ENCODE results near the gene TCERG1. TPM values are rescaled to one million over a fixed set of nuclear protein-coding genes. Genes with fewer than 3 reads are reported as not detected.
"Not testable (repeated sequence)": the region's sequence is repeated elsewhere in the genome, so short reads cannot be mapped to it uniquely, and the experiment has no call there.

The TCERG1 gene
- total RNA-seq, 1 experiment from 2014 or later = 142 TPM

GRCh38 chr5:146548781-146549449 is 101.8 kb downstream of the TCERG1 start:
- Histone ChIP-seq H3K27ac (ENCODE audit: low read depth, low read length, poor library complexity, severe bottlenecking) (no peak overlapping the region), H3K9me3 (ENCODE audit: low read depth, low read length, poor library complexity, severe bottlenecking) (no peaks in the 10 kb centered on the region), H3K36me3 (ENCODE audit: insufficient read depth, low read length, poor library complexity, severe bottlenecking) (no peaks in the 10 kb centered on the region), H3K27me3 (replicated peaks; ENCODE audit: insufficient read depth, low read depth, low read length, poor library complexity) (peaks cover 43% of the 10 kb centered on the region), H3K4me3 (ENCODE audit: low read depth, low read length, poor library complexity, severe bottlenecking) (no peak overlapping the region), H3K4me1 (ENCODE audit: insufficient read depth, low read length, poor library complexity, severe bottlenecking) (no peaks in the 10 kb centered on the region)
- intact Hi-C loops (cut with micrococcal nuclease; ENCODE audit: unreplicated experiment) = no loop called here
- no peak for TF ChIP-seq EZH2 (IDR thresholded peaks at IDR 0.05; ENCODE audit: borderline replicate concordance, low read depth, low read length, poor library complexity, severe bottlenecking)
- TF ChIP-seq CTCF (conservative IDR thresholded peaks at IDR 0.05; ENCODE audit: low read depth, low read length) = no peak
- DNase-seq (ENCODE audit: low spot score) = no peak
- CTCF ChIA-PET = interaction anchor here (0.6 to 1.3 kb wide), 3 partner anchors 10 to 508 kb away, joined by 3 read pairs; no protein-coding TSS in a partner anchor
- BruUV-seq (replicated peaks) = no TSS peak
- POLR2A ChIA-PET (ENCODE audit: low non-redundant PET) = no interaction called here

- ChIA-PET CTCF (interaction anchor here (0.6 to 1.3 kb wide), 3 partner anchors 11 to 508 kb away, joined by 3 read pairs; no protein-coding TSS in a partner anchor), POLR2A (ENCODE audit: low non-redundant PET) (no interaction called here)
- H3K4me1 ChIP-seq (ENCODE audit: insufficient read depth, low read length, poor library complexity, severe bottlenecking) = no peaks in the 10 kb centered on the region
- no peaks in the 10 kb centered on the region for H3K9me3 ChIP-seq (ENCODE audit: low read depth, low read length, poor library complexity, severe bottlenecking)
- no TSS peak for BruUV-seq (replicated peaks)
- DNase-seq (ENCODE audit: low spot score) = no peak
- intact Hi-C loops (cut with micrococcal nuclease; ENCODE audit: unreplicated experiment) = no loop called here
- peaks cover 50% of the 10 kb centered on the region for H3K27me3 ChIP-seq (replicated peaks; ENCODE audit: insufficient read depth, low read depth, low read length, poor library complexity)
- H3K4me3 ChIP-seq (ENCODE audit: low read depth, low read length, poor library complexity, severe bottlenecking) = no peak overlapping the region
- no peak overlapping the region for H3K27ac ChIP-seq (ENCODE audit: low read depth, low read length, poor library complexity, severe bottlenecking)
- TF ChIP-seq EZH2 (IDR thresholded peaks at IDR 0.05; ENCODE audit: borderline replicate concordance, low read depth, low read length, poor library complexity, severe bottlenecking) (no peak), CTCF (conservative IDR thresholded peaks at IDR 0.05; ENCODE audit: low read depth, low read length) (no peak)
- H3K36me3 ChIP-seq (ENCODE audit: insufficient read depth, low read length, poor library complexity, severe bottlenecking) = no peaks in the 10 kb centered on the region
Observed at GRCh38 chr5:146549615-146550014, 102.5 kb downstream of the TCERG1 start.

GRCh38 chr5:146553446-146553845 is 106.3 kb downstream of the TCERG1 start:
- ChIA-PET CTCF (no interaction called here), POLR2A (ENCODE audit: low non-redundant PET) (no interaction called here)
- H3K36me3 ChIP-seq (ENCODE audit: insufficient read depth, low read length, poor library complexity, severe bottlenecking) = no peaks in the 10 kb centered on the region

GRCh38 chr5:146556884-146557283 is 109.8 kb downstream of the TCERG1 start:
- CTCF ChIA-PET; H3K36me3 ChIP-seq (ENCODE audit: insufficient read depth, low read length, poor library complexity, severe bottlenecking); POLR2A ChIA-PET (ENCODE audit: low non-redundant PET); intact Hi-C loops (cut with micrococcal nuclease; ENCODE audit: unreplicated experiment); H3K4me3 ChIP-seq (ENCODE audit: low read depth, low read length, poor library complexity, severe bottlenecking); H3K9me3 ChIP-seq (ENCODE audit: low read depth, low read length, poor library complexity, severe bottlenecking); H3K4me1 ChIP-seq (ENCODE audit: insufficient read depth, low read length, poor library complexity, severe bottlenecking); DNase-seq (ENCODE audit: low spot score); BruUV-seq (replicated peaks); H3K27ac ChIP-seq (ENCODE audit: low read depth, low read length, poor library complexity, severe bottlenecking): not testable (repeated sequence)
- peaks cover 35% of the 10 kb centered on the region for H3K27me3 ChIP-seq (replicated peaks; ENCODE audit: insufficient read depth, low read depth, low read length, poor library complexity)

More at GRCh38 chr5:146553446-146553845, 106.3 kb downstream of the TCERG1 start:
- H3K4me1 ChIP-seq (ENCODE audit: insufficient read depth, low read length, poor library complexity, severe bottlenecking) = no peaks in the 10 kb centered on the region
- intact Hi-C loops (cut with micrococcal nuclease; ENCODE audit: unreplicated experiment) = no loop called here
- no peak overlapping the region for H3K4me3 ChIP-seq (ENCODE audit: low read depth, low read length, poor library complexity, severe bottlenecking)
- no peaks in the 10 kb centered on the region for H3K9me3 ChIP-seq (ENCODE audit: low read depth, low read length, poor library complexity, severe bottlenecking)
- H3K27me3 ChIP-seq (replicated peaks; ENCODE audit: insufficient read depth, low read depth, low read length, poor library complexity) = peaks cover 54% of the 10 kb centered on the region
- H3K27ac ChIP-seq (ENCODE audit: low read depth, low read length, poor library complexity, severe bottlenecking) = no peak overlapping the region
- no TSS peak for BruUV-seq (replicated peaks)
- TF ChIP-seq CTCF (conservative IDR thresholded peaks at IDR 0.05; ENCODE audit: low read depth, low read length) = no peak
- no peak for TF ChIP-seq EZH2 (IDR thresholded peaks at IDR 0.05; ENCODE audit: borderline replicate concordance, low read depth, low read length, poor library complexity, severe bottlenecking)
- DNase-seq (ENCODE audit: low spot score) = no peak
